ENCODE measurements around the gene ENO4.

Gene ENO4

DNA sequence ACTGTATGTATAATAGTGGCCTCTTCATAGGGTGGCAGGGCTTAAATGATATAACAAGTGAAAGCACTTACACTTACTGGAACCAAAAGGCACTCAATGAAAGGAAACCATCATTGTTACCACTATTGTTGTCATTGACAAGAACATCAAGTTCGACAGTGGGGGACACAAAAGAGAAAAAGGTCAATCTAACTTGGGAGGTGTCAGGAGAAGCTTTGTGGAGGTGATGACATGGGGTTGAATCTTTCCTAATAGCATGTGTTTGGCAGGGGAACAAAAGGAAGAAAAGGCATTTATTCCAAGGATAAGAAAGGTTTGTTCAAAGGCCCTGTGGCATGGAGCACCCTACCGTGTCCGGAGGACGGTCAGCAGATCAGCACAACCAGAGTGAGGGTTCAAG lies 18.2 kb upstream of the ENO4 start:
- no peak for DNase-seq

DNA sequence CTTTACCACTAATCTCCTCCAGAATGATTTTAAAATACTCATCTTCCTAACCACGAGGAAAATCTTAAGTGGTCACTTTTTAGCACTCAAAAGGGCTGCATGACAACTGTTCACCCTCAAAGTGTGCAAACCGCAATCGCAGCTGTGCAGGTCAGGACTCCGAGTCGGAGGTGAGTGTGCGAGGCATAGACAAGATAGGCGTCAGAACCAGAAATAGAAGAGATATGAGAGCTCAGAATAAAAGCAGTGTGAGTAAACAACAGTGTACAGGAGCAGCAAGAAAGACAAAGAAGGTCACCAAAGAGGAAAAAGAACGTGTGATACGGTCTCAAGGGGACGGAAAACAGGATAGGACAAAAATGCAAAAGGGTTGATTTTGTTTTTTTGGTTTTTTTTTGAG lies 17.5 kb upstream of the ENO4 start:
- DNase-seq, result no peak

DNA sequence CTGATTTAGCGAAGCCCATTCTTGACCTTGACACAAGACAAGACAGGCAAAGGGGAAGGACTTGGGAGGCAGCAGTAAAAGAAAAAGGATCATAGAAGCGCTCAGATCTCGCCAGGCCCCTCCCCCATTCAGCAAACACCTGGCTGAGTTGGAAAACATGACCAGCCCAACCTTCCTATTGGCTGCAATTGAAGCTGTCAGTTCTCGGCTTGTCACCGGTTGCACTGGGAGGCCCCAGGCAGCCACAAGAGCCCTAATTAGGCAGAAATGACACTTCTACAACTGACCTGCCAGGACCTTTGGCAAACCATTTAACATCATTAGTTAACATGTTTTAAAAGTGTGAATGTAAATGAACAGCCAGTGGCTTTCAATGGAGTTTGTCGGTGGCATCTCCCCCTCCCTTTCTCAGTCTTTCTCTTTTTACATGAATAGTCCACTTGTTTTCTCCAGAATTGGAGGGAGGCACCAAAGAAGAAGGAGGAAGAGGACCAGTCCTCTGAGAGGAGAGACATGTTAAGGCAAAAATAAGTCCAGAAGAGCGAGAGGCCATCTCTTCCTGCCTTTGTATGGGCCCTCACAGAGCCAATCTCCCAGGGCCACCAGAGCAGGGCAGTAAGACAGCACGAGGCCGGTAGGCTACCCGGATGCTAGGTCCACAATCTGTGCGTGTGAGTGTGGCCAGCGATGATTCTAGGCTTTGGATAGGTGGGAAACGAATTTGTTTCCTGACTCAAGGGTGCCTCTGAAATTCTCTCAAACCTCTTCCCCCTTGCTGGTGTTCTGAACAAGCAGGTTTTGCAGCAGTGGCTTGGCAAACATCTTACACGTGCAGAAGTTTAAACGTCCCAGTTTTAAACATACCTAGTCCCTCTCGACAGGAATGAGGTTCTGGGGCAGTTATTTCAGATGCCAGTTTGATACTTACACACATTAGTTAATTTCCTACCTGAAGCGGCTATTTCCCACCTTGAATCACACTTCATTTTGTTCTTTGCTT lies 15.0 kb upstream of the ENO4 start:
- no peak for DNase-seq

DNA sequence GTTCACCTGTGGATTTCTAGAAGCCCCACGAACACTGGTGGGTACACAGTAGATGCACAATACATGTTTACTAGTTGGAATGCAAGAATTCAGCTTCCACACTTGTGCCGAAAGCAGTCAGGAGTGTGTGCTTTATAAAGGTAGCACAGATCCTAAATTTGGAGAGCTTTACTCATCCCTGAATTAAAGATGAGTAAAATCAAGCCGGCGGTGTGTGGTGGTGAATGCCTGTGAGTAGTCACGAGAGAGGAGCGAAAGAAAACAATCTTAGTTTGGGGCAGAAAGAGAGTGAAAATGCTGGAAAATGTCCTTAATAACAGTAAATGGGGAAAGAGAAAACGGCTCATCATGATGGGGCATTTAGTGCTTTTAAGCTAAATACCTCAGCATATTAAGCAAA lies 13.6 kb upstream of the ENO4 start:
- DNase-seq, result no peak

GRCh38 chr10:116836083-116836482 lies 13.2 kb upstream of the ENO4 start:
- no peak for DNase-seq

DNA sequence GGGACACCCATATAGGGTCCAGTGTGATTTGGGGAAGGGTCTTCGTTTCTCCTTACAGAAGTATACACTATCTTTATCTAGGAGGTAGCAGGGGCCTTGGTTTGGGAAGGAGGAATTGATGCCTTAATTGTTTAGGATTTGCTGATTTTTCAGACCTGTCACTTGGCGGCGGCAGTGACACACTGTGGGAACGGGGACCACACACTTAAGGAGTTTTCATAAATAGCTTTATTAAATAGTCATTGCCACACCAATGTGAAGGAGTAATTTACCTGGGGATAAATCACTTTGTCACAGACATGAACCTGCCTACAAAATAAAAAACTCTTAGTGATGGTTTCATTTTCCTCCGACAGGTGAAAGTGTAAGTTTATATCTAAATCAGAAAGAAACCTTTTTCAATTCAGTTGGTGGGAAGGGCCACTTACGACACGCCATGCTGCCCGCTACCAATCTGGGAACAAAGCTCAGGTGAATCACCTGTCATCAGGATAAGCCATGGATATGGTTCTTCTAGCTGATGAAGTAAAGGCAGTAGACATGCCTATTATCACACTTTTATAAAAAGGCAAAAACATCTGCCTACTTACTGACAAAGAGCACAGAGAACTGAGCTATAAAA lies 12.3 kb upstream of the ENO4 start:
- no peak for DNase-seq

DNA sequence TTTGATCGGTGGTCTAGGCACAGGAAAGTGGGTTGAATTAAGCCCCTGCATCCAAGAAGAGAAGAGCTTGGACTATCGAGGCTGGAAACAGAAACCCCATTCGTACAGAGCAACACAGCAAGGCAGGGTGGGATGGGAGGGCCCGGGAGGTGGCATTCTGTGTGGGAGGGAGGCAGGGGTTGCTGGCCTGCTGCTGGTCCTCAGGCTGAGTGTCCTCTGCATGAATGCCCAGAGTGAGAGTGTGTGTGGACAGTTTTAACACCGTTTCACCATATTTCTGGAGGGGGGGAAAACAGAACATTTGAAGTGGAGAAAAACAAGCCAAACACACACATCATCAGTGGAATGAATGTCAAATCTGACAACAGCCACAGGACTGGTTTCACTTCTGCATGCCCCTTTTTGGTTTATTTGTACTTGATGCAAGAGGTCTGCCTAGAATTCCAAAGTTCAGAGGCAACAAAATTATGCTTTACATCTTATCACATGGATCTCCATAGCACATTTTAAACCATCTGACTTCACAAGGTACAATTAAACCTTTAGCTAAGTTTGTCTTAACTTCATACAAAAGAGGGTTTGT lies 11.1 kb upstream of the ENO4 start:
- DNase-seq, result no peak

DNA sequence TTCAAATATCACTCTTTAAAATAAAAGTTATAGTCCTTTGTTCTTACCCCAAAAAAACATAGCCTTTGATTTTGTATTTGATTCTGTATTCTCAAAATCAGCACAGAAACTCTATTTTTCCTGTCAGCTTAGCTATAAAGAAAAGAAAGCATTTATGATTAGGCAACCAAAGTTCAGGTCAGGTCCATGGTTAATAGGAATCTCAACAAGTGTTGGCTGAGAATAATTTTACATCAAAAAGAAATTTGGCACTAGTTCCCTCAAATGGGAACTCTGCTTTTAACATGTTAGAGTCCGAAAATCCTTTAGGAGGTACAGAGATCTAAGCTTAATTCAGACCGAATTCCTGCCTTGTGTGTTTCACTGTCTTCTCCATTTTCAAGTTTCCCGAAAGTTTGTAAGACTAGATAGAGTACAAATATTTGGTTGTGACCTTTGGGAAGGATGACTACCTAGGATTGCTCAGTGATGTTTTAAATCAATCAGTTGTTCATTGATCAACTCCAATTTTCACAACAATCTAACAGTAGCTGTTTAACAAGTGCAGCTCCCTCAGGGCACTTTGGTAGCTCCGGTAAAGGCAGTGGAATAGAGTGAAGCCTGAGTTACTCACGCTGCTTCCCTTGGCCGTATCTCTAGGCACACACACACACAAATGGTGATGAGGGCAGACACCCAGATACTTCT lies 8.8 kb upstream of the ENO4 start:
- no peak for DNase-seq

DNA sequence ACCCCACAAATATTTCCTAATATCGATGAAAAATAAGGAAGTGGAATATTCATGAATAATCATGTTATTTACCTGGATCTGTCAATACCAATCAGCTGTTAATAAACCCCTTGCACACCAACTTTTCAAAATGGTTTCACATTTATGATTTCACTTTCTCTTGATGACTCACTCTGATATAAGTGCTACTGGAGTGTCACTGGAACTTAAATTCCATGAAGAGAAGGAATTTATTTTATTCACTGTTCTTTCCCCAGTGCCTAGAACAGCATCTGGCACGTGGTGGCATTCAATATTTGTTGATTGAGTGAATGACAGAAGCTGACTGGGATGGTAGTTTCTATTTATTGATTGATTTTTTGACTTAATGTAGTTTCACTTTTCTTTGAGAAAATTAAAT lies 3.5 kb upstream of the ENO4 start:
- no peak for DNase-seq

DNA sequence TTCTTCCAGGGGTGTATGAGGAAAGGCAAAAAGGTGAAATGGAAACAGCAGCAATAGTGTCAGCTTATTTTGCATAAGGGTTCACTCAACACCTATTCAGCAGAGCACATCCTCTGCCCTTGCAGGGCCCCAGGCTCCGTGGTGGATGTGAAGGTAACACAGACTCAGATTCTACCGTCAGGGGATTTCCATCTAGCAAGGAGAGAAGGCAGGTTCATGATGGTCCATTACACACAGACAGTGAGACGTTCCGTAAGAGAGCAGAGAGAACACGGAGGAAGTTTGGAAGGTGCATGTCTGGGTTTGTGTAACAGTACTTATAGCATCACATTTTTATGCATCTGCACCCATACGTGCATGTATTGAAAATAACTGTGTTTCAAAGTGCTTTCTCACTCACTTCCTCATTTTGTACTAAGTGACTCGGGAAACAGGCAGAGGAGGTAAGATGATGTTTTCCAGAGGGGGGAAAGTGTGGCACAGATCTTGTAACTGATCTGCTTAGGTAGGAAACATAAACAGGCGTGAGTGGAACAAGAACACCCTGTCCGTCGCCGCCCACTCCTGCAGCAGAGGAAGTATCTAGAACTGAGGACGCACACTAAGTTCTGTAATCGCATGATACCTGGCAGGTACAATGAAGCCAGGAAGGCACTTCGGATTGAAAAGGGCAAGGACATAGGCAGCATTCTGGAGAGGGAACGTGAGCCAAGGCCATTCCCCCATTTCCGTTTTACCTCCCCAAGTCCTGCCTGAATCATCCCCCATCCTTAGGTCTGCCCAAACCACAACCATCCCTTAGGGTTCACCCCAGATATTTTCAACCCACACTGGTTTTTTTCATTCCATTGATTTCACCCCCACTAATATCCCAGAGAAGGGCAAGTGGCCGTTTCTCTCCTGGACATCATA lies 1.0 kb upstream of the ENO4 start:
- DNase-seq, result no peak

DNA sequence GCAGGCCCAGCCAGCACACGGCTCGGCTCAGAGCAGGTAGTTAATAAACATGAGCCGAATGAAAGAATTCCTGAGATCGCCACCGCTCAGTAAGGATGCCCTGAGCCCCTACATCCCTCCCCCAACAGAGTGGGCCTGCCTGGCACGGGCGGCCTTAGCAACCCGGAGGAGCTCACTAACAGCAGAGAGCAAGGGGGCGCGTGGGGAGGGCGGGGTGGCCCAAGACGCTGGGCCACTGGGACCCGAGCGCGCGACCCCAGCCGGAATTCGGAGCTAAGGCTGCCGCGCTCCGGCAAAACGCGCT lies 403 bp upstream of the ENO4 start:
- DNase-seq, result no peak

GRCh38 chr10:116850058-116850611 lies 836 bp downstream of the ENO4 start:
- no peak for DNase-seq

DNA sequence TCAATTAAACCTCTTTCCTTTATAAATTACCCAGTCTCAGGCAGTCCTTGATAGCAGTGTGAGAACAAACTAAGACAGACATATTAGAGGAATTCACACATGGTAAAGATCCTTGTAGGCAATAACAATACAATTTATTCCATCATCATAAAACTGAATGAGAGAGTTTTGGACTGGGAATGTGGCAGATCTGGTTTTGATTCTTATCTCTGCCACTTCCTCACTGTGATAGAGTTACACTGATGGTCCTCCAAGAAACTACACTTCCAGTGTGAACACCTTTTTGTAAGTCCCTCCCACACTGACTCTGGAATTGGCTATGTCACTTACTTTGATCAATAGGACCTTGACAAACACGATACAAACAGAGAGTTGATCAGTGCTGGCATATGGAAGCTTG lies 2.9 kb downstream of the ENO4 start:
- DNase-seq, result no peak

DNA sequence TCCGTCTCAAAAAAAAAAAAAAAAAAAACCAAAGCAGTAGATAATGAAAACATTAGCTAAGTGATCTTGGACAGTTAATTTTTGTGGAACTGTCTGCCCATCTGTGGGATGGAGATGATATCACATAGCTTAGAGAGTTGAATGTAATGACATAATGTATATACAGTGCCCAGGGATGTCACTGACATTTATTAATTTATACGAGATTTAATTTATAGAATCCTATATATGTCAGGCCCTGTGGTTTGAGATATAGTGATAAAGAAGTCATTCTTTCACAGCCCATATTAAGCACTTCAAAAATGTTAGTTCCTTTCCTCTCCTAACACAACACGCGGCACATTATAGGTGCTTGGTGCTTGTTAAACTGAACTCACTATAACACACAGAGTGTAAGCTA lies 4.0 kb downstream of the ENO4 start:
- no peak for DNase-seq

DNA sequence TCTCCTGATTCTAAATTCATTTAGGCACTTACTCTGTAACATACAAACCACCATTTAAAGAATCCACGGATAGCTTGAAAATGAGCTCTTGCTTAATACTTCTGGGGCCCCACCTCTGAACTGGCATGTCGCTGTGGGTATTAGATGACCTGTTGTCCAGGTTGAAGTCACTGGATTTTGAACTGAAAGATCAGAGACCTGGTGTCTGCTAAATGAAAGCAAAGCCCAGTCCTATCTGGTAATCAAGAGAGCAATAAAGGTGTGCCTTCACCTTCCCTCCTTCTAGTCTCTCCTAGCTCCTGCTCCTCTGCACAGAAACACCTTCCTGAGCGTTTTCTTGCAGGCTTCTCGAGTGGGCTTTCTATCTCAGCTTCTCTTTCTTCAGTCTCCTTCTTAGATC lies 4.4 kb downstream of the ENO4 start:
- DNase-seq, result no peak

- DNase-seq, result no peak
Measured at GRCh38 chr10:116857156-116857555, 7.9 kb downstream of the ENO4 start.

GRCh38 chr10:116861796-116862195 lies 12.5 kb downstream of the ENO4 start:
- no peak for DNase-seq

- no peak for DNase-seq
Measured at GRCh38 chr10:116864436-116864835, 15.1 kb downstream of the ENO4 start.

DNA sequence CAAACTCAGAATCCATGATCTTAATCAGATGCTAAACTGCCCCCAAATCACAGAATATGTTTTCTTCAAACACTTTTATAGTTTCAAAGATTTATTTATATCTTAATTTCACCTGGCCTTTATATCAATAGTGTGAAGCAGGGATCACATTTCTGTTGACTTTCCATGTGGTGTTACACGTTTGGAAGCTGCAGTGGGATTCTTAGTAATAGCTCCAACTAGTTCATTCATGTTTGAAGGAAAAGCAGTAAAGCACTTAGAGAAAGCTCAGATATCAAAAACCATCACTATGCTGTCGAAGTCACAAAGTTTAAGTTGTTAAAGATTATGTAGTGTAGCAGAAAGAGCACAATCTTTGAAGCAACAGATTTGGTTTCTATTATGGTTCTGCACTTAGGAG lies 16.8 kb downstream of the ENO4 start:
- no peak for DNase-seq

- no peak for DNase-seq
Measured at GRCh38 chr10:116866987-116867595, 17.8 kb downstream of the ENO4 start.

DNA sequence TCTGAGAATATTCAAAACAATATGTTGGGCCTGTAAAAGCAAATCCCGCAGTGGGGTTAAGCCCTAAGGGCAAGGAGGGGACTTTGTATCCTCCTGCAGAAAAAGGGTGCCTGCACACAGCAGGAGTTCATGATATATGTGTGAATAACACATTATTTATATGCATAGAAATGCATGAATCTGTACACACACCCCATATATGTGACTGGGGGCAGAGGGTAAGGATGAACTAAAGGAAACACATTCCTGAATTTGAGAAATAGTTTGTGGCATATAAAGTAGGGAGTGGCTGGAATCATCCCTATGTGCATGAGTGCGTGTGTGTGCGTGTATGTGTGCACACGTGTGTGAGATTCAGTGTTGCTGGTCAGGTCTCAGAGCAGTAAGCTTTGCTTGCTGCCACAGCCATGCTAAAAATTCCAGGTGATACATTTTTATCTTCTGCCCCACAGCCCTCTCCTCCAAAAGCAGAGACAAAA lies 18.9 kb downstream of the ENO4 start:
- DNase-seq, result no peak

GRCh38 chr10:116868722-116869121 lies 19.4 kb downstream of the ENO4 start:
- DNase-seq, result no peak

All from stimulated activated CD8-positive, alpha-beta memory T cell treated with anti-CD3 and anti-CD28 coated beads, Interleukin-4, amount 100 ng/mL, for 48 hours (primary cell).